NCI-H2171 treated with DMSO at 0.1 percent for 48 hours (cell line): Measurements from ENCODE around the gene TMEM176B.
"Not testable (repeated sequence)": the region's sequence is repeated elsewhere in the genome, so short reads cannot be mapped to it uniquely, and the experiment has no call there.

ENCODE experiments used
- DNase-seq: peaks from one replicate; lab custom pipeline; 2025; lab: John Stamatoyannopoulos, UW

The TMEM176B gene

GRCh38 chr7:150823043-150823442 lies 22.9 kb upstream of the TMEM176B start:
- DNase-seq = no peak

GRCh38 chr7:150820578-150821198 lies 20.5 kb upstream of the TMEM176B start:
- DNase-seq = no peak

- no peak for DNase-seq
These were observed 20.0 kb upstream of the TMEM176B start for GRCh38 chr7:150820148-150820547.

GRCh38 chr7:150818971-150819370 lies 18.8 kb upstream of the TMEM176B start:
- DNase-seq = no peak

GRCh38 chr7:150814328-150815001 lies 14.3 kb upstream of the TMEM176B start:
- no peak for DNase-seq

GRCh38 chr7:150807616-150808438 lies 7.7 kb upstream of the TMEM176B start:
- DNase-seq = not testable (repeated sequence)

GRCh38 chr7:150806863-150807262 lies 6.7 kb upstream of the TMEM176B start:
- DNase-seq = peak; percentile 14

GRCh38 chr7:150806454-150806853 lies 6.3 kb upstream of the TMEM176B start:
- DNase-seq = no peak

- DNase-seq = no peak
These were observed 5.7 kb upstream of the TMEM176B start for GRCh38 chr7:150805864-150806263.

GRCh38 chr7:150804802-150805201 lies 4.6 kb upstream of the TMEM176B start:
- no peak for DNase-seq

- no peak for DNase-seq
These were observed 3.1 kb upstream of the TMEM176B start for GRCh38 chr7:150803161-150803860.

- no peak for DNase-seq
These were observed 2.0 kb upstream of the TMEM176B start for GRCh38 chr7:150801946-150802771.

- DNase-seq = no peak
These were observed 1.2 kb upstream of the TMEM176B start for GRCh38 chr7:150801242-150801945.

- no peak for DNase-seq
These were observed 547 bp upstream of the TMEM176B start, which contains the start of gene TMEM176A for GRCh38 chr7:150800581-150801241. TSS of gene TMEM176A (plus strand) at chr7:150800769. CDS start at chr7:150801551, 782 bp downstream.

- DNase-seq = no peak
These were observed 1.0 kb downstream of the TMEM176B start for GRCh38 chr7:150799156-150799555.

GRCh38 chr7:150797661-150798060 lies 2.5 kb downstream of the TMEM176B start:
- DNase-seq = no peak

GRCh38 chr7:150793569-150794238 lies 6.5 kb downstream of the TMEM176B start:
- no peak for DNase-seq

- no peak for DNase-seq
These were observed 8.3 kb downstream of the TMEM176B start for GRCh38 chr7:150791746-150792452.

GRCh38 chr7:150791304-150791703 lies 8.9 kb downstream of the TMEM176B start:
- no peak for DNase-seq
